Body of pancreas (tissue), 4 donors: ENCODE measurements around the gene ABCB9. TPM values are rescaled to one million over a fixed set of nuclear protein-coding genes. Genes with fewer than 3 reads are reported as not detected.

Experiments used
- ATAC-seq: fragments of 150-250 bp; one replicate; pipeline ENCODE4 v1.9.1; 2016
- DNase-seq, 4 donors: peaks; one replicate each; pipeline ENCODE4 v3.0.0-alpha.2; 2019
- H3K27ac ChIP-seq, 4 donors: fragments of 200-600 bp; sonication (generic); 1 replicate in 3 of 4; 2 replicates in 1 of 4; pipeline versions ENCODE4 v1.5.1 to v1.6.1; 2016 to 2019; ENCODE audit warnings: mild to moderate bottlenecking in 1 of 4, mixed read lengths in 1 of 4, moderate library complexity in 1 of 4
- H3K27me3 ChIP-seq, 2 donors: fragments of 200-600 bp; sonication (generic); one replicate each; pipeline ENCODE4 v1.6.0; 2016; ENCODE audit warnings: mild to moderate bottlenecking in 1 of 2
- H3K36me3 ChIP-seq, 2 donors: fragments of 200-600 bp; sonication (generic); replicated peaks in 1 of 2; 2 replicates each; pipeline ENCODE4 v1.5.1; 2016; ENCODE audit warnings: low read depth in 2 of 2; ENCODE audit not compliant: insufficient read depth in 1 of 2
- H3K4me1 ChIP-seq: fragments of 200-600 bp; sonication (generic); one replicate; pipeline ENCODE4 v1.6.0; 2016
- H3K4me3 ChIP-seq, 2 donors: fragments of 200-600 bp; sonication (generic); 1 replicate in 1 of 2; 2 replicates in 1 of 2; pipeline ENCODE4 v1.5.1; 2016 to 2019
- H3K9me3 ChIP-seq, 3 donors: fragments of 200-600 bp; sonication (generic); 1 replicate in 2 of 3; 2 replicates in 1 of 3; pipeline ENCODE4 v1.5.1; 2016
- CTCF ChIP-seq, 7 experiments: fragments of 450-650 bp in 4 of 7; fragments of 200-600 bp in 3 of 7; sonication (generic) in 3 of 7; IDR thresholded peaks; one replicate each; pipeline ENCODE4 v1.5.1; 2016 to 2019; ENCODE audit warnings: antibody characterized with exemption in 7 of 7
- POLR2A ChIP-seq, 3 donors: fragments of 450-650 bp; IDR thresholded peaks; one replicate each; pipeline ENCODE4 v1.6.1; 2016; ENCODE audit warnings: antibody characterized with exemption in 3 of 3, mild to moderate bottlenecking in 2 of 3
- WGBS, 2 donors: methylation state at CpG; one replicate each; pipeline ENCODE4 v1.1.5; 2017; 5-methylcytosine and 5-hydroxymethylcytosine counted together
- intact Hi-C: fragments of 100-400 bp; cut with DNase I; formaldehyde crosslinking; loops from one replicate; pipeline ENCODE4 v1.15.1; 2023
- total RNA-seq, 2 donors: library from RNA; depleted of rRNA; stranded (reverse); fragments of >200 nt; gene quantifications; one replicate each; pipeline ENCODE4 v1.1.0, GENCODE V29; 2016

The ABCB9 gene
- total RNA-seq, 2 donors from 2014 or later, result 5.2 to 7.9 TPM

- TF ChIP-seq CTCF (IDR thresholded peaks at IDR 0.05) (no peak), POLR2A (IDR thresholded peaks at IDR 0.05) (no peak)
- intact Hi-C loops, result no loop called here
- 21 to 43% methylated on average over 21 to 34 of the region's 34 CpGs for WGBS, 2 donors
- ATAC-seq, result peak; percentile 10
- H3K27ac ChIP-seq, result peak overlapping the region; percentile 19 to 66 (median 48)
- no peaks in the 10 kb centered on the region for H3K9me3 ChIP-seq
- no peaks in the 10 kb centered on the region for H3K27me3 ChIP-seq
- no peaks in the 10 kb centered on the region for H3K36me3 ChIP-seq
- peak in 3 of 4 donors; percentile 46 to 49 (median 49) for DNase-seq
- H3K4me3 ChIP-seq, result no peak overlapping the region
- H3K4me1 ChIP-seq, result peaks cover 50% of the 10 kb centered on the region
These were observed 18.5 kb upstream of the ABCB9 start for GRCh38 chr12:122984612-122985337.

DNA sequence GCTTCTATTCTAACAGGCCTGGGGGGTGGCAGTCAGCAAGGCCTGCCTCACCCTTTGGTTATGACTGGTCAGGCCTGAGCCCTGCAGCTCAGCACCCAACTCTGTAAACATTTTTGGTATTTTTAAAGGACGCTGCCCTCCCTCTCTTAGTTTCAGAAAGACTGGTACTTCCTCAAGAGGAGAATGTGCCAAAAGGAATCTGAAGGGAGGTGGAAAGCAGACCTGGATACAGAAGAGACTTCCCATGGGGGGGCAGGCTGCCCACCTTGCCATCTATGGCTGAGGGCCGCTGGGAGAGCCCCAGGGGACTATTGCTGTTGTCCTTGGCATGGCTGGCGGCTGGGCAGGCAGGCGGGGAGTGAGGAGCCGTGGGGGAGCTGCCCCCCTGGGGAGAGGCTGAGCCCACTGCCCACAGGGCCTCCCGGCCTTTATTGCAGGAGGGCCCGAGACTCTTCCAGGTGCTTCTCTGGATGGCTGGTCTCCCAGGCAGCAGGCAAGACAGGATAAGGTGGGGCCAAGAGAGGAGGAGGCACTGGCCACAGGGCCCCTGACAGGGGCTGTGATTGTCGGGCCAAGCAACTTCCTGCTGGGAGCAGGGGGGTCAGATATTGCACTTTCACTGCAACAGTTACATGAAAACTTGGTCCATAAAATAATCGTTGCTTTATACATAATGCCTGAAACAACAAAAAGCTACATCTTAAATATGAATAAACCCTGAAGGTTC lies 17.7 kb upstream of the ABCB9 start:
- 34 to 40% methylated on average over 3 to 9 of the region's 9 CpGs for WGBS, 2 donors
- no peaks in the 10 kb centered on the region for H3K9me3 ChIP-seq
- H3K27ac ChIP-seq, result peak overlapping the region in 3 of 4 donors; percentile 33 to 66 (median 64)
- intact Hi-C loops, result no loop called here
- TF ChIP-seq CTCF (IDR thresholded peaks at IDR 0.05) (no peak), POLR2A (IDR thresholded peaks at IDR 0.05) (no peak)
- H3K4me3 ChIP-seq, result no peak overlapping the region
- H3K4me1 ChIP-seq, result peaks cover 58% of the 10 kb centered on the region
- DNase-seq (no peak), ATAC-seq (no peak)
- no peaks in the 10 kb centered on the region for H3K36me3 ChIP-seq
- H3K27me3 ChIP-seq, result no peaks in the 10 kb centered on the region

GRCh38 chr12:122982963-122983788 lies 16.9 kb upstream of the ABCB9 start:
- H3K36me3 ChIP-seq, result no peaks in the 10 kb centered on the region
- ATAC-seq (no peak), DNase-seq (peak in 1 of 4 donors; percentile 10)
- H3K4me1 ChIP-seq, result peaks cover 66% of the 10 kb centered on the region
- no peaks in the 10 kb centered on the region for H3K9me3 ChIP-seq
- intact Hi-C loops, result no loop called here
- H3K27ac ChIP-seq, result no peak overlapping the region
- WGBS, 2 donors, result 79 to 90% methylated on average over 14 to 21 of the region's 21 CpGs
- no peaks in the 10 kb centered on the region for H3K27me3 ChIP-seq
- no peak overlapping the region for H3K4me3 ChIP-seq
- TF ChIP-seq CTCF (IDR thresholded peaks at IDR 0.05) (no peak), POLR2A (IDR thresholded peaks at IDR 0.05) (no peak)

DNA sequence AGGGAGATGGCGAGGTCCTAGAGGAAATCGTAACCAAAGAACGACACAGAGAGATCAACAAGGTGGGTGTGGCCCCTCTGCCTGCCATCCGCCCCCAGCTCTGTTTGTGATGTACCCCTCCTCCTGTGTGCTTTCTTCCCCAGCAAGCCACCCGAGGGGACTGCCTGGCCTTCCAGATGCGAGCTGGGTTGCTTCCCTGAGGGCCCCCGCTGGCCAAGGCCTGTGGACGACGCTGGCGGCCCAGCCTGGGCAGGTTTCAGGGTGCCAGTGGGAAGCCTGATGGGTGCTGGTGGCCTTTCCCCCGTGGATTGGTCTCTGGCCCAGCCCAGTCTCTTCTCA lies 16.2 kb upstream of the ABCB9 start:
- Histone ChIP-seq H3K36me3 (no peaks in the 10 kb centered on the region), H3K4me3 (no peak overlapping the region)
- 79 to 88% methylated on average over 10 to 11 of the region's 11 CpGs for WGBS, 2 donors

More for the DNA sequence above, 16.2 kb upstream of the ABCB9 start:
- no peaks in the 10 kb centered on the region for H3K9me3 ChIP-seq
- ATAC-seq, result no peak
- DNase-seq, result peak in 1 of 4 donors; percentile 11
- H3K27ac ChIP-seq, result no peak overlapping the region
- H3K4me1 ChIP-seq, result peaks cover 73% of the 10 kb centered on the region
- TF ChIP-seq POLR2A (IDR thresholded peaks at IDR 0.05) (no peak), CTCF (IDR thresholded peaks at IDR 0.05) (no peak)
- no peaks in the 10 kb centered on the region for H3K27me3 ChIP-seq
- intact Hi-C loops, result no loop called here
